Heart left ventricle (tissue), 16 donors: ENCODE measurements around the gene CD300C. TPM values are rescaled to one million over a fixed set of nuclear protein-coding genes. Genes with fewer than 3 reads are reported as not detected.

Experiments used
- ATAC-seq, 4 donors: fragments of 200-7000 bp; cut with Tn5 transposase; one replicate each; pipeline ENCODE4 v1.9.1; 2020 to 2022; ENCODE audit warnings: moderate library complexity in 4 of 4, mild to moderate bottlenecking in 3 of 4, moderate number of reproducible peaks in 1 of 4
- DNase-seq, 5 donors: peaks; one replicate each; pipeline ENCODE4 v3.0.0-alpha.2; 2020
- H3K27ac ChIP-seq, 12 donors: fragments of 200-600 bp; sonication (generic) in 4 of 12; one replicate each; pipeline versions ENCODE4 v1.5.0 to v1.8.0; 2016 to 2022; ENCODE audit warnings: mild to moderate bottlenecking in 2 of 12
- H3K27me3 ChIP-seq, 9 donors: fragments of 200-600 bp; sonication (generic) in 2 of 9; one replicate each; pipeline versions ENCODE4 v1.5.1 to v1.8.0; 2016 to 2022; ENCODE audit warnings: mild to moderate bottlenecking in 3 of 9
- H3K36me3 ChIP-seq, 9 donors: fragments of 200-600 bp; sonication (generic) in 2 of 9; one replicate each; pipeline versions ENCODE4 v1.5.0 to v1.8.0; 2018 to 2022; ENCODE audit warnings: mild to moderate bottlenecking in 2 of 9
- H3K4me1 ChIP-seq, 12 donors: fragments of 200-600 bp; sonication (generic) in 4 of 12; one replicate each; pipeline versions ENCODE4 v1.5.0 to v1.8.0; 2016 to 2022; ENCODE audit warnings: mild to moderate bottlenecking in 3 of 12
- H3K4me3 ChIP-seq, 12 donors: fragments of 200-600 bp; sonication (generic) in 4 of 12; one replicate each; pipeline versions ENCODE4 v1.5.0 to v1.8.0; 2017 to 2022; ENCODE audit warnings: mild to moderate bottlenecking in 9 of 12, moderate library complexity in 4 of 12
- H3K9me3 ChIP-seq, 12 donors: fragments of 200-600 bp; sonication (generic) in 4 of 12; one replicate each; pipeline versions ENCODE4 v1.5.0 to v1.8.0; 2016 to 2022; ENCODE audit warnings: mild to moderate bottlenecking in 1 of 12
- CTCF ChIP-seq, 12 donors: fragments of 200-600 bp; sonication (generic) in 4 of 12; IDR thresholded peaks; one replicate each; pipeline versions ENCODE4 v1.5.0 to v1.8.0; 2018 to 2022; ENCODE audit warnings: antibody characterized with exemption in 12 of 12, mild to moderate bottlenecking in 5 of 12
- POLR2A ChIP-seq, 2 donors: fragments of 450-650 bp; IDR thresholded peaks; one replicate each; pipeline ENCODE4 v1.6.1; 2017; ENCODE audit warnings: antibody characterized with exemption in 2 of 2, mild to moderate bottlenecking in 2 of 2, moderate library complexity in 2 of 2
- WGBS, 4 donors: extraction: QIAGEN DNeasy Blood & Tissue Kit in 2 of 4; methylation state at CpG; one replicate each; pipeline versions ENCODE4 v1.1.5 to v1.1.7; 2013 to 2018; 5-methylcytosine and 5-hydroxymethylcytosine counted together
- intact Hi-C, 10 donors: fragments of 100-400 bp; cut with DNase I; formaldehyde crosslinking; loops; one replicate each; pipeline versions ENCODE4 v1.11.1 to v1.14.2; 2022
- long read RNA-seq, 3 donors: library from polyadenylated mRNA; unstranded; transcript quantifications; one replicate each; pipeline ENCODE4 v2.0.0, GENCODE V29; 2020 to 2021
- polyA plus RNA-seq, 2 donors: library from polyadenylated mRNA; stranded (reverse); fragments of 200-250 nt; gene quantifications; one replicate each; pipeline ENCODE4 v1.2.3, GENCODE V29; 2013
- total RNA-seq, 9 donors: library from RNA; depleted of rRNA in 2 of 9; stranded (reverse); fragments of >200 nt in 2 of 9; fragmentation: NEBNext Ultra II Directional in 3 of 9; extraction: Animal tissue kit (Norgen Biotek cat#: 25700) in 3 of 9; gene quantifications; one replicate each; pipeline versions ENCODE4 v1.1.0 to v1.2.4, GENCODE V29; 2016 to 2023
- donor health status: ischemic (EF 13 %, LVEDD 7.1; RV severe dilation, severe dysfunction).
- donor health status: healthy with polysubstance abuse.
- donor health status: DM: no; HTN: yes; CAD: no.
- donor health status: DM: no; HTN: no; CAD: no.
- donor health status: ischemic (EF 25% LVEDD 6.9; RV normal size, moderate dysfunction).
- donor health status: ischemic (EF 25% LVEDD 5.7; RV mildly dilated, moderate dysfunction).
- donor health status: healthy.
- donor health status: DM: yes; HTN: yes; CAD: no.
- donor health status: ischemic (EF 35%, LVEDD 5.7; RV mildly dilated, moderate dysfunction).
- donor health status: nonischemic (EF 11% LVEDD 7.7; RV severe dilation, severe dysfunction).
- donor health status: DM: yes; HTN: yes; CAD: no.
- donor health status: PGD.
- donor health status: ischemic (EF 29% LVEDD 5.4; RV normal size, mild dysfunction).
- donor health status: nonischemic (EF 23%, LVEDD 6.1; RV moderate dilation, normal function).

CD300C gene
- 1 to 10 TPM in 2 of 9 donors, under 1 TPM in 4, not detected in 3; 0.31 to 5.0 (median 0.61) TPM for total RNA-seq
- polyA plus RNA-seq, result under 1 TPM; 0.11 to 0.94 TPM
- long read RNA-seq, donor 1, result 0 reads
- long read RNA-seq, donor 2, result 0 reads
- long read RNA-seq, donor 3, partial matches to known transcripts, result 1 of 2 reads
- long read RNA-seq, donor 3, other reads (novel, unspliced or antisense), result 0 of 2 reads

GRCh38 chr17:74545843-74546230 is at the start of gene CD300C:
TSS of gene CD300C (minus strand) at chr17:74546115. CDS start at chr17:74545782, 333 bp downstream.
- Histone ChIP-seq H3K27me3 (peaks cover 0 to 20% (median 0%) of the 10 kb centered on the region in 9 donors), H3K4me3 (peak within 1 kb of the TSS in 6 of 12 donors; percentile 12 to 49 (median 18)), H3K27ac (peak within 1 kb of the TSS in 1 of 12 donors; percentile 85), H3K9me3 (no peaks in the 10 kb centered on the region), H3K36me3 (no peaks in the 10 kb centered on the region), H3K4me1 (peaks cover 0 to 7% (median 0%) of the 10 kb centered on the region in 12 donors)
- intact Hi-C loops, result no loop called here
- WGBS, 4 donors, result 37 to 63% (median 54%) methylated on average over 1 to 5 of the region's 5 CpGs
- TF ChIP-seq POLR2A (IDR thresholded peaks at IDR 0.05) (no peak), CTCF (IDR thresholded peaks at IDR 0.05) (no peak)
- DNase-seq (peak in 3 of 5 donors; percentile 36 to 53 (median 41)), ATAC-seq (peak in 3 of 4 donors; percentile 55 to 61 (median 59))

GRCh38 chr17:74595037-74595750 is 49.3 kb upstream of the CD300C start:
- Histone ChIP-seq H3K4me3 (no peak overlapping the region), H3K36me3 (no peaks in the 10 kb centered on the region), H3K4me1 (peaks cover 0 to 25% (median 0%) of the 10 kb centered on the region in 12 donors), H3K9me3 (peaks cover 0 to 3% (median 0%) of the 10 kb centered on the region in 12 donors), H3K27me3 (peaks cover 0 to 31% (median 3%) of the 10 kb centered on the region in 9 donors), H3K27ac (no peak overlapping the region)
- TF ChIP-seq POLR2A (IDR thresholded peaks at IDR 0.05), result no peak
- TF ChIP-seq CTCF (IDR thresholded peaks at IDR 0.05), result no peak
- intact Hi-C loops, result no loop called here
- 61 to 86% (median 63%) methylated on average over 6 of the region's 6 CpGs for WGBS, 4 donors
- no peak for ATAC-seq
- no peak for DNase-seq

GRCh38 chr17:74592087-74592990 is 46.4 kb upstream of the CD300C start, which contains the start of gene CD300LD:
TSS of gene CD300LD (minus strand) at chr17:74592283. CDS start at chr17:74592202, 81 bp downstream.
- intact Hi-C loops, result no loop called here
- ATAC-seq, result no peak
- DNase-seq, result no peak
- Histone ChIP-seq H3K9me3 (peaks cover 0 to 3% (median 0%) of the 10 kb centered on the region in 12 donors), H3K4me3 (no peak within 1 kb of the TSS), H3K36me3 (no peaks in the 10 kb centered on the region), H3K27me3 (peaks cover 0 to 32% (median 3%) of the 10 kb centered on the region in 9 donors), H3K27ac (no peak within 1 kb of the TSS), H3K4me1 (peaks cover 0 to 8% (median 0%) of the 10 kb centered on the region in 12 donors)
- no peak for TF ChIP-seq POLR2A (IDR thresholded peaks at IDR 0.05)
- TF ChIP-seq CTCF (IDR thresholded peaks at IDR 0.05), result no peak
- WGBS, 4 donors, result 72 to 76% (median 73%) methylated on average over 14 of the region's 14 CpGs
